H1 (cell line): Measurements from ENCODE around the gene SLCO2A1. TPM values are rescaled to one million over a fixed set of nuclear protein-coding genes. Genes with fewer than 3 reads are reported as not detected.

Source experiments
- CTCF ChIA-PET: fragments of 300-600 bp; sonication (Branson Sonifier 250); formaldehyde crosslinking; loops from one replicate; lab custom pipeline; 2021; ENCODE audit not compliant: partially characterized antibody; lab: Charles Lee
- POLR2A ChIA-PET: fragments of 300-600 bp; sonication (Branson Sonifier 250); formaldehyde crosslinking; loops from one replicate; lab custom pipeline; 2021; ENCODE audit warnings: inconsistent platforms; ENCODE audit not compliant: partially characterized antibody; lab: Charles Lee
- DNase-seq, 2 experiments: peaks; one replicate each; pipeline versions ENCODE4 v3.0.0 to v3.0.0-alpha.2; 2010 to 2022; ENCODE audit warnings: low spot score in 2 of 2, low read depth in 1 of 2, mixed read lengths in 1 of 2
- FAIRE-seq: peaks from 2 replicates; lab custom pipeline; 2011; peaks lifted over from hg19 to GRCh38; lab: Jason Lieb, UNC
- H2AFZ ChIP-seq: 2 replicates; pipeline ENCODE4 v1.8.1; 2012; ENCODE audit warnings: low read length, inconsistent platforms
- H2AK5ac ChIP-seq: 2 replicates; pipeline ENCODE4 v1.6.1; 2013; ENCODE audit warnings: low read depth, low read length
- H2BK120ac ChIP-seq: replicated peaks from 2 replicates; pipeline ENCODE3; 2013; ENCODE audit warnings: low read depth, low read length, inconsistent platforms
- H2BK12ac ChIP-seq: 2 replicates; pipeline ENCODE4 v1.6.1; 2013; ENCODE audit warnings: low read depth, low read length
- H2BK15ac ChIP-seq: 2 replicates; pipeline ENCODE4 v1.6.1; 2013; ENCODE audit warnings: low read length
- H2BK20ac ChIP-seq: 2 replicates; pipeline ENCODE4 v1.6.1; 2013; ENCODE audit warnings: low read length
- H2BK5ac ChIP-seq: 2 replicates; pipeline ENCODE4 v1.6.1; 2013; ENCODE audit warnings: low read depth, low read length
- H3K14ac ChIP-seq: 2 replicates; pipeline ENCODE4 v1.6.1; 2013; ENCODE audit warnings: inconsistent platforms; ENCODE audit not compliant: insufficient read length
- H3K18ac ChIP-seq: 2 replicates; pipeline ENCODE4 v1.6.1; 2013; ENCODE audit warnings: low read length; ENCODE audit errors: extremely low read depth
- H3K23ac ChIP-seq: 2 replicates; pipeline ENCODE4 v1.6.1; 2013; ENCODE audit warnings: inconsistent platforms; ENCODE audit not compliant: insufficient read length
- H3K23me2 ChIP-seq: 2 replicates; pipeline ENCODE4 v1.6.1; 2013; ENCODE audit warnings: low read depth, low read length
- H3K27ac ChIP-seq: 2 replicates; pipeline ENCODE4 v1.6.1; 2011; ENCODE audit warnings: low read depth, low read length, inconsistent platforms
- H3K27me3 ChIP-seq, 4 experiments: replicated peaks in 1 of 4; 1 replicate in 1 of 4; 2 replicates in 3 of 4; pipeline versions ENCODE4 v1.6.1 to v1.8.1; 2011 to 2013; ENCODE audit warnings: low read length in 3 of 4, mild to moderate bottlenecking in 3 of 4, inconsistent platforms in 2 of 4, mixed read lengths in 2 of 4, moderate library complexity in 1 of 4; ENCODE audit not compliant: control insufficient read depth in 3 of 4, insufficient read depth in 3 of 4; ENCODE audit errors: extremely low read depth in 1 of 4
- H3K36me3 ChIP-seq, 4 experiments: 2 replicates each; pipeline versions ENCODE4 v1.6.1 to v1.8.1; 2011 to 2013; ENCODE audit warnings: mild to moderate bottlenecking in 4 of 4, low read length in 3 of 4, moderate library complexity in 2 of 4, control low read depth in 1 of 4, inconsistent platforms in 1 of 4; ENCODE audit not compliant: insufficient read depth in 4 of 4, control insufficient read depth in 2 of 4
- H3K4ac ChIP-seq: replicated peaks from 2 replicates; pipeline ENCODE3; 2013; ENCODE audit warnings: low read length, low read depth, mixed read lengths, inconsistent platforms; ENCODE audit not compliant: insufficient read length
- H3K4me1 ChIP-seq, 4 experiments: replicated peaks in 1 of 4; 1 replicate in 1 of 4; 2 replicates in 3 of 4; pipeline versions ENCODE4 v1.6.1 to v1.8.1; 2011 to 2013; ENCODE audit warnings: low read length in 3 of 4, inconsistent platforms in 2 of 4, mixed read lengths in 1 of 4; ENCODE audit not compliant: insufficient read depth in 4 of 4, control insufficient read depth in 3 of 4
- H3K4me2 ChIP-seq, 2 experiments: 2 replicates each; pipeline versions ENCODE4 v1.6.1 to v1.8.1; 2011 to 2013; ENCODE audit warnings: low read depth in 2 of 2, low read length in 2 of 2, control low read depth in 1 of 2, inconsistent platforms in 1 of 2, mild to moderate bottlenecking in 1 of 2; ENCODE audit not compliant: insufficient read depth in 1 of 2
- H3K4me3 ChIP-seq, 4 experiments: fragments of 200-600, 300-600 bp in 1 of 4; sonication (generic), shearing (Covaris generic), sonication (Bioruptor Twin) in 1 of 4; 2 replicates each; pipeline versions ENCODE4 v1.5.1 to v1.8.1; 2011 to 2016; ENCODE audit warnings: low read length in 4 of 4, low read depth in 3 of 4, control low read depth in 2 of 4, inconsistent platforms in 2 of 4, mild to moderate bottlenecking in 2 of 4, mixed read lengths in 1 of 4, moderate library complexity in 1 of 4; ENCODE audit not compliant: insufficient read depth in 2 of 4; ENCODE audit errors: extremely low read depth in 1 of 4
- H3K56ac ChIP-seq: replicated peaks from 2 replicates; pipeline ENCODE3; 2013; ENCODE audit warnings: low read depth, mild to moderate bottlenecking, mixed read lengths, low read length, inconsistent platforms; ENCODE audit not compliant: insufficient read length
- H3K79me1 ChIP-seq: 2 replicates; pipeline ENCODE4 v1.6.1; 2013; ENCODE audit warnings: low read depth, low read length, control low read depth
- H3K79me2 ChIP-seq, 2 experiments: 2 replicates each; pipeline versions ENCODE4 v1.6.1 to v1.8.1; 2012 to 2013; ENCODE audit warnings: low read length in 2 of 2, mild to moderate bottlenecking in 2 of 2, inconsistent platforms in 1 of 2; ENCODE audit not compliant: insufficient read depth in 2 of 2, control insufficient read depth in 1 of 2
- H3K9ac ChIP-seq, 4 experiments: replicated peaks in 1 of 4; 1 replicate in 1 of 4; 2 replicates in 3 of 4; pipeline versions ENCODE4 v1.6.1 to v1.8.1; 2011 to 2013; ENCODE audit warnings: low read depth in 3 of 4, low read length in 3 of 4, control low read depth in 2 of 4, mild to moderate bottlenecking in 2 of 4, moderate library complexity in 2 of 4, inconsistent platforms in 1 of 4; ENCODE audit errors: extremely low read depth in 1 of 4
- H3K9me3 ChIP-seq, 2 experiments: 2 replicates each; pipeline versions ENCODE4 v1.6.1 to v1.8.1; 2012 to 2013; ENCODE audit warnings: mild to moderate bottlenecking in 2 of 2, moderate library complexity in 2 of 2, control low read depth in 1 of 2, inconsistent platforms in 1 of 2, low read depth in 1 of 2, low read length in 1 of 2, mixed read lengths in 1 of 2; ENCODE audit not compliant: insufficient read depth in 2 of 2
- H4K20me1 ChIP-seq, 2 experiments: replicated peaks in 1 of 2; 2 replicates each; pipeline versions ENCODE3 to v1.8.1; 2011 to 2013; ENCODE audit warnings: inconsistent platforms in 2 of 2, low read length in 2 of 2, mild to moderate bottlenecking in 1 of 2; ENCODE audit not compliant: insufficient read depth in 2 of 2, control insufficient read depth in 1 of 2
- H4K5ac ChIP-seq: 2 replicates; pipeline ENCODE4 v1.6.1; 2013; ENCODE audit warnings: low read length, low read depth, mixed read lengths, inconsistent platforms; ENCODE audit not compliant: insufficient read length
- H4K8ac ChIP-seq: 2 replicates; pipeline ENCODE4 v1.8.0; 2013; ENCODE audit warnings: mild to moderate bottlenecking, moderate library complexity, low read length, inconsistent platforms; ENCODE audit not compliant: insufficient read depth; ENCODE audit errors: extremely low read depth
- H4K91ac ChIP-seq: replicated peaks from 2 replicates; pipeline ENCODE3; 2013; ENCODE audit warnings: low read length, mixed read lengths, inconsistent platforms; ENCODE audit not compliant: insufficient read length
- ASH2L ChIP-seq: fragments of 200-600, 300-600 bp; sonication (generic); IDR thresholded peaks from one replicate; pipeline ENCODE4 v1.7.1; 2017; ENCODE audit warnings: low read length
- BACH1 ChIP-seq: IDR thresholded peaks from 2 replicates; pipeline ENCODE4 v1.6.1; 2012; ENCODE audit warnings: low read length, improper control_type of control experiment
- CBX5 ChIP-seq: fragments of 300-800, 300-1000 bp; sonication (generic); IDR thresholded peaks from 2 replicates; pipeline ENCODE4 v1.7.1; 2016; ENCODE audit warnings: antibody characterized with exemption, low read length, low read depth
- KDM1A ChIP-seq: fragments of 200-600, 300-600 bp; sonication (generic); IDR thresholded peaks from 2 replicates; pipeline ENCODE4 v1.7.1; 2016; ENCODE audit warnings: mild to moderate bottlenecking, low read length, borderline replicate concordance
- MAFK ChIP-seq: IDR thresholded peaks from 2 replicates; pipeline ENCODE4 v1.6.1; 2012; ENCODE audit warnings: low read depth, mild to moderate bottlenecking, improper control_type of control experiment, low read length
- POU5F1 ChIP-seq: IDR thresholded peaks from 2 replicates; pipeline ENCODE4 v1.6.1; 2011; ENCODE audit warnings: low read depth, mild to moderate bottlenecking, low read length, moderate library complexity
- RAD21 ChIP-seq, 2 experiments: IDR thresholded peaks in 1 of 2; conservative IDR thresholded peaks in 1 of 2; 2 replicates each; pipeline ENCODE4 v1.6.1; 2011; ENCODE audit warnings: low read depth in 2 of 2, low read length in 2 of 2, improper control_type of control experiment in 1 of 2, inconsistent platforms in 1 of 2, mild to moderate bottlenecking in 1 of 2, moderate library complexity in 1 of 2
- SIRT6 ChIP-seq: IDR thresholded peaks from one replicate; pipeline ENCODE4 v1.7.1; 2012; ENCODE audit warnings: low read length, inconsistent platforms
- TAF7 ChIP-seq: optimal IDR thresholded peaks from 2 replicates; pipeline ENCODE3; 2011; ENCODE audit warnings: low read depth, mild to moderate bottlenecking, inconsistent platforms, low read length, moderate library complexity, borderline replicate concordance
- USF2 ChIP-seq: IDR thresholded peaks from 2 replicates; pipeline ENCODE4 v1.6.1; 2011; ENCODE audit warnings: low read length, improper control_type of control experiment
- WGBS, 2 experiments: shearing (Covaris generic) in 1 of 2; methylation state at CpG; one replicate each; pipeline versions ENCODE4 v1.1.6 to v1.1.7; 2013 to 2015; ENCODE audit warnings: low lambda C conversion rate in 2 of 2, mixed read lengths in 2 of 2, inconsistent platforms in 1 of 2, low coverage in 1 of 2, missing lambda C conversion rate in 1 of 2; ENCODE audit not compliant: insufficient replicate concordance in 2 of 2, insufficient coverage in 1 of 2, insufficient read length in 1 of 2; ENCODE audit errors: extremely low coverage in 1 of 2, missing lambda C conversion rate in 1 of 2; 5-methylcytosine and 5-hydroxymethylcytosine counted together
- polyA plus RNA-seq, 7 experiments: library from polyadenylated mRNA; depleted of rRNA in 3 of 7; stranded (reverse) in 5 of 7; unstranded in 2 of 7; fragments of >200 nt in 5 of 7; fragments of 200-250 nt in 2 of 7; gene quantifications; 1 replicate in 5 of 7; 2 replicates in 1 of 7; 4 replicates in 1 of 7; pipeline versions ENCODE4 v1.2.1 to v1.2.3, GENCODE V29; 2011 to 2013; ENCODE audit warnings: missing spikeins in 2 of 7, mixed read lengths in 2 of 7
- total RNA-seq: library from RNA; stranded (reverse); fragmentation: NEBNext Ultra II Directional; extraction: Animal tissue kit (Norgen Biotek cat#: 25700); gene quantifications from 2 replicates; pipeline ENCODE4 v1.2.1, GENCODE V29; 2021

SLCO2A1 gene
- total and polyA plus RNA-seq, 2 of the 8 experiments (the other 6 are each of a cell fraction or from before 2014, with no cell fraction given), result 1.1 to 2.3 TPM

GRCh38 chr3:134078169-134078831 lies 48.6 kb upstream of the SLCO2A1 start:
- no peaks in the 10 kb centered on the region for H3K36me3 ChIP-seq
- 88% methylated on average over 8 of the region's 8 CpGs; no CpG with 5 or more reads in 1 of the 2 experiments for WGBS, 2 experiments
- no peak overlapping the region for H3K4me3 ChIP-seq
- H3K79me1 ChIP-seq, result no peaks in the 10 kb centered on the region
- no peak overlapping the region for H2BK12ac ChIP-seq
- no peaks in the 10 kb centered on the region for H3K23me2 ChIP-seq
- H2BK120ac ChIP-seq, result no peak overlapping the region
- POLR2A ChIA-PET, result no interaction called here
- H3K27ac ChIP-seq, result no peak overlapping the region
- no peak overlapping the region for H3K18ac ChIP-seq
- no peak overlapping the region for H3K56ac ChIP-seq
- H3K4me2 ChIP-seq, result no peak overlapping the region
- CTCF ChIA-PET, result interaction anchor here (0.7 kb wide), 1 partner anchor 25 kb away, joined by 3 read pairs; no protein-coding TSS in a partner anchor
- H3K9me3 ChIP-seq, result peaks cover 8 to 9% of the 10 kb centered on the region in 2 experiments; a peak in 3 of 4 replicates
- H4K5ac ChIP-seq, result no peak overlapping the region
- no peaks in the 10 kb centered on the region for H3K79me2 ChIP-seq
- no peak for FAIRE-seq
- no peak overlapping the region for H4K8ac ChIP-seq
- H3K14ac ChIP-seq, result no peak overlapping the region
- no peak overlapping the region for H2BK5ac ChIP-seq
- no peak overlapping the region for H3K23ac ChIP-seq
- no peak overlapping the region for H2AFZ ChIP-seq
- DNase-seq, result peak in 1 of 2 experiments; percentile 14
- no peak overlapping the region for H4K91ac ChIP-seq
- no peak overlapping the region for H2BK20ac ChIP-seq
- H2AK5ac ChIP-seq, result no peak overlapping the region
- no peak overlapping the region for H3K4ac ChIP-seq
- no peak overlapping the region for H2BK15ac ChIP-seq
- H3K27me3 ChIP-seq, result no peaks in the 10 kb centered on the region
- H3K9ac ChIP-seq, result no peak overlapping the region
- H3K4me1 ChIP-seq, result no peaks in the 10 kb centered on the region
- H4K20me1 ChIP-seq, result no peaks in the 10 kb centered on the region
- TF ChIP-seq ASH2L (no peak), CBX5 (no peak), MAFK (no peak), BACH1 (no peak), POU5F1 (no peak), RAD21 (IDR thresholded peaks at IDR 0.05 in 1 of 2, conservative IDR thresholded peaks at IDR 0.05 in 1 of 2; ENCODE audit: low read depth in 2 of 2, low read length in 2 of 2) (no peak), USF2 (no peak), TAF7 (no peak), KDM1A (no peak), SIRT6 (no peak)
